Prostate gland (tissue), 2 donors: Measurements from ENCODE around the gene NEMP1. TPM values are rescaled to one million over a fixed set of nuclear protein-coding genes. Genes with fewer than 3 reads are reported as not detected.

Experiments used
- DNase-seq: peaks from one replicate; pipeline ENCODE4 v3.0.0-alpha.2; 2019; ENCODE audit warnings: low spot score
- H3K27ac ChIP-seq, 2 donors: fragments of 200-600 bp; sonication (generic); 2 replicates each; pipeline ENCODE4 v1.5.1; 2017 to 2019
- H3K27me3 ChIP-seq: fragments of 200-600 bp; sonication (generic); replicated peaks from 2 replicates; pipeline ENCODE4 v1.5.1; 2019; ENCODE audit not compliant: insufficient read depth
- H3K36me3 ChIP-seq, 2 donors: fragments of 200-600 bp; sonication (generic); 1 replicate in 1 of 2; 2 replicates in 1 of 2; pipeline versions ENCODE4 v1.5.1 to v1.8.1; 2017 to 2019
- H3K4me1 ChIP-seq: fragments of 200-600 bp; sonication (generic); replicated peaks from 2 replicates; pipeline ENCODE4 v1.5.1; 2019
- H3K4me3 ChIP-seq, 2 donors: fragments of 200-600 bp; sonication (generic); 2 replicates each; pipeline ENCODE4 v1.5.1; 2017 to 2019
- H3K9me3 ChIP-seq: fragments of 200-600 bp; sonication (generic); 2 replicates; pipeline ENCODE4 v1.5.1; 2017
- POLR2A ChIP-seq: fragments of 450-650 bp; IDR thresholded peaks from one replicate; pipeline ENCODE4 v1.6.1; 2016; ENCODE audit warnings: antibody characterized with exemption, mild to moderate bottlenecking
- POLR2AphosphoS5 ChIP-seq: sonication (generic); formaldehyde crosslinking; IDR thresholded peaks from one replicate; pipeline ENCODE4 v1.6.1; 2017; ENCODE audit warnings: antibody characterized with exemption
- WGBS: methylation state at CpG from one replicate; pipeline ENCODE4 v1.1.5; 2018; 5-methylcytosine and 5-hydroxymethylcytosine counted together
- intact Hi-C: fragments of 100-400 bp; cut with DNase I; formaldehyde crosslinking; loops from one replicate; pipeline ENCODE4 v1.14.2; 2022
- total RNA-seq, 2 donors: library from RNA; depleted of rRNA; stranded (reverse); fragments of >200 nt; gene quantifications; one replicate each; pipeline ENCODE4 v1.1.0, GENCODE V29; 2016
- TF ChIP-seq, protein P1 (sequence below), 4 experiments: fragments of 200-600 bp in 2 of 4; fragments of 450-650 bp in 2 of 4; sonication (generic) in 2 of 4; IDR thresholded peaks; 1 replicate in 3 of 4; 2 replicates in 1 of 4; pipeline ENCODE4 v1.5.1; 2016 to 2019; ENCODE audit warnings: antibody characterized with exemption in 4 of 4, mild to moderate bottlenecking in 2 of 4, moderate library complexity in 2 of 4

The NEMP1 gene
- total RNA-seq, 2 donors from 2014 or later: 10.8 to 13.0 TPM

GRCh38 chr12:57090490-57090889 is 11.9 kb upstream of the NEMP1 start:
- DNase-seq: no peak
- H3K4me1 ChIP-seq: peaks cover 42% of the 10 kb centered on the region
- peak overlapping the region; percentile 99 for H3K27ac ChIP-seq
- intact Hi-C loops: no loop called here
- WGBS: 23% methylated on average over 6 of the region's 6 CpGs
- peaks cover 0 to 7% of the 10 kb centered on the region in 2 donors for H3K36me3 ChIP-seq
- H3K27me3 ChIP-seq: no peaks in the 10 kb centered on the region
- TF ChIP-seq, protein P1, sequence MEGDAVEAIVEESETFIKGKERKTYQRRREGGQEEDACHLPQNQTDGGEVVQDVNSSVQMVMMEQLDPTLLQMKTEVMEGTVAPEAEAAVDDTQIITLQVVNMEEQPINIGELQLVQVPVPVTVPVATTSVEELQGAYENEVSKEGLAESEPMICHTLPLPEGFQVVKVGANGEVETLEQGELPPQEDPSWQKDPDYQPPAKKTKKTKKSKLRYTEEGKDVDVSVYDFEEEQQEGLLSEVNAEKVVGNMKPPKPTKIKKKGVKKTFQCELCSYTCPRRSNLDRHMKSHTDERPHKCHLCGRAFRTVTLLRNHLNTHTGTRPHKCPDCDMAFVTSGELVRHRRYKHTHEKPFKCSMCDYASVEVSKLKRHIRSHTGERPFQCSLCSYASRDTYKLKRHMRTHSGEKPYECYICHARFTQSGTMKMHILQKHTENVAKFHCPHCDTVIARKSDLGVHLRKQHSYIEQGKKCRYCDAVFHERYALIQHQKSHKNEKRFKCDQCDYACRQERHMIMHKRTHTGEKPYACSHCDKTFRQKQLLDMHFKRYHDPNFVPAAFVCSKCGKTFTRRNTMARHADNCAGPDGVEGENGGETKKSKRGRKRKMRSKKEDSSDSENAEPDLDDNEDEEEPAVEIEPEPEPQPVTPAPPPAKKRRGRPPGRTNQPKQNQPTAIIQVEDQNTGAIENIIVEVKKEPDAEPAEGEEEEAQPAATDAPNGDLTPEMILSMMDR (IDR thresholded peaks at IDR 0.05): no peak
- peak overlapping the region; percentile 82 to 91 for H3K4me3 ChIP-seq
- no peaks in the 10 kb centered on the region for H3K9me3 ChIP-seq

GRCh38 chr12:57089271-57090245 is 11.0 kb upstream of the NEMP1 start:
- peak; percentile 67 for TF ChIP-seq POLR2A
- TF ChIP-seq POLR2AphosphoS5: peak; percentile 51
- TF ChIP-seq, protein P1 (IDR thresholded peaks at IDR 0.05): no peak
- Histone ChIP-seq H3K36me3 (no peaks in the 10 kb centered on the region), H3K27ac (peak overlapping the region; percentile 99), H3K27me3 (no peaks in the 10 kb centered on the region), H3K9me3 (no peaks in the 10 kb centered on the region), H3K4me3 (peak overlapping the region; percentile 82 to 91), H3K4me1 (peaks cover 40% of the 10 kb centered on the region)
- DNase-seq: peak; percentile 52
- intact Hi-C loops: loop anchor here (10.0 kb wide), 1 partner anchor 455 kb away; the partner anchor contains the start of gene BAZ2A
- WGBS: 1% methylated on average over 44 of the region's 45 CpGs

DNA sequence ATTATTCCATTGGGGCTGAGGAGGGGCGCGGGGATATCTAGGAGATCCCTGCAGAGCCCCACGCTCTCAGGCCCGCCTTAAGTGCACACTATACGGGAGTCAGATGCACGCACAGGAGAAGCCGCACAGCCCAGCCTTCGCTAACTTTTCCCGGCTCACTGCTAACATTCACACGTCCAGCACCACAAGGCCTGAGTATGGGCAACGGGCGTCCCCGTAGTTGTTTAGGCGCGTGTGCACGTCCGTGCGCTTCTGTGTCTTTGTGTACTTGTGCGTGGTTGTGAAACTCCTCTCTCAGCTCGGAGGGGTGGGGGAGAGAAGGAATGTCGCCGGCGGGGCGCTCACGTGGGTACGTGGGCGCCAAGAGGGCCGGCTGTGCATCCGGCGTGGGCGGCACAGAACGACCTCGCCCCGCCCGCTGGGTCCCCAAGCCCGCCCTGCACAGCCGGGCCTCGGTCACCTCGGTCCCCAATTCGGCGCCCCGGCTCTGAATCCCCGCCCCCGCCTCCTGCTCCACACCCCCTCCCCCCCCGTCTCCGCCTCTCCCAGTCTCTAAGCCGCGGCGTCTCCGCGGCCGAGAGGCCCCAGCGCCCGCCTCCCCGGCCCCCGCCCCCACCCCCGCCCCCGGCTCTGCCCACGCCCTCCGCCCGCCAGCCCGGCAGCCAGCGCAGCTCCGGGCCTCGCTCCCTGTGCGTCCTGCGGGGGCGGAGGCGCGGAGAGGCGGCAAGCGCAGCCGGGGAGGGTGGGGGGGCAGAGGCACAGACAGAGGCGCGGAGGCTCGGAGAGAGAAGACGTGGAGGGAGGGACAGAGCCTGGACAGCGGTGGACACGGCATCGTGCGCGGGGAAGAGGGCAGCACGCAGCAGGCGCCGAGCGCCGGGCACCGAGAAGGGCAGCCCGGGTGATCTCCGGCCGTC is 10.0 kb upstream of the NEMP1 start, which contains the start of gene NAB2:
NAB2 (plus strand) TSS at position 761 of the 917 bp plus-strand sequence. CDS start 158 bp downstream, outside the sequence.
- Histone ChIP-seq H3K9me3 (no peaks in the 10 kb centered on the region), H3K27ac (peak within 1 kb of the TSS; percentile 99), H3K4me3 (peak within 1 kb of the TSS; percentile 82 to 91), H3K27me3 (no peaks in the 10 kb centered on the region), H3K36me3 (no peaks in the 10 kb centered on the region), H3K4me1 (peaks cover 34% of the 10 kb centered on the region)
- DNase-seq: peak; percentile 97
- WGBS: 2% methylated on average over 61 of the region's 91 CpGs
- TF ChIP-seq POLR2A: peak; percentile 85
- TF ChIP-seq, protein P1 (IDR thresholded peaks at IDR 0.05): peak in 1 of 4 experiments; percentile 15
- TF ChIP-seq POLR2AphosphoS5: peak; percentile 87
- intact Hi-C loops: loop anchor here (10.0 kb wide), 1 partner anchor 454 kb away; the partner anchor contains the start of gene BAZ2A

GRCh38 chr12:57087691-57088353 is 9.2 kb upstream of the NEMP1 start:
- WGBS: under 1% methylated on average over 37 of the region's 37 CpGs
- H3K27me3 ChIP-seq: no peaks in the 10 kb centered on the region
- no peaks in the 10 kb centered on the region for H3K9me3 ChIP-seq
- no peaks in the 10 kb centered on the region for H3K36me3 ChIP-seq
- peak; percentile 62 for TF ChIP-seq POLR2AphosphoS5
- TF ChIP-seq POLR2A: peak; percentile 47
- TF ChIP-seq, protein P1 (IDR thresholded peaks at IDR 0.05): peak in 1 of 4 experiments; percentile 33
- H3K4me3 ChIP-seq: peak overlapping the region; percentile 82 to 91
- DNase-seq: peak; percentile 90
- intact Hi-C loops: loop anchor here (10.0 kb wide), 1 partner anchor 453 kb away; the partner anchor contains the start of gene BAZ2A
- peaks cover 27% of the 10 kb centered on the region for H3K4me1 ChIP-seq
- H3K27ac ChIP-seq: peak overlapping the region; percentile 99
